Ovary (tissue), 9 donors: Measurements from ENCODE around the gene DRAP1. TPM values are rescaled to one million over a fixed set of nuclear protein-coding genes. Genes with fewer than 3 reads are reported as not detected.

ENCODE experiments used
- DNase-seq, 5 donors: peaks; one replicate each; pipeline ENCODE4 v3.0.0-alpha.2; 2019 to 2020
- H3K27ac ChIP-seq, 2 donors: fragments of 200-600 bp; one replicate each; pipeline versions ENCODE4 v1.5.1 to v1.8.0; 2019 to 2022
- H3K27me3 ChIP-seq: fragments of 200-600 bp; one replicate; pipeline ENCODE4 v1.8.0; 2022
- H3K36me3 ChIP-seq: fragments of 200-600 bp; sonication (generic); one replicate; pipeline ENCODE4 v1.5.1; 2019
- H3K4me1 ChIP-seq: one replicate; pipeline ENCODE4 v1.8.1; 2013; ENCODE audit warnings: mild to moderate bottlenecking, moderate library complexity; ENCODE audit not compliant: insufficient read depth
- H3K4me3 ChIP-seq: fragments of 200-600 bp; sonication (generic); one replicate; pipeline ENCODE4 v1.5.1; 2017
- H3K9me3 ChIP-seq, 2 donors: fragments of 200-600 bp in 1 of 2; sonication (generic) in 1 of 2; one replicate each; pipeline versions ENCODE4 v1.5.1 to v1.8.1; 2013 to 2019; ENCODE audit warnings: mild to moderate bottlenecking in 1 of 2, moderate library complexity in 1 of 2
- EP300 ChIP-seq: sonication (generic); formaldehyde crosslinking; IDR thresholded peaks from one replicate; pipeline ENCODE4 v1.6.1; 2017; ENCODE audit warnings: antibody characterized with exemption
- POLR2A ChIP-seq: fragments of 450-650 bp; IDR thresholded peaks from one replicate; pipeline ENCODE4 v1.6.1; 2017; ENCODE audit warnings: antibody characterized with exemption, mild to moderate bottlenecking, moderate library complexity
- WGBS, 3 donors: extraction: QIAGEN DNeasy Blood & Tissue Kit in 1 of 3; methylation state at CpG; one replicate each; pipeline versions ENCODE4 v1.1.5 to v1.1.7; 2013 to 2017; 5-methylcytosine and 5-hydroxymethylcytosine counted together
- intact Hi-C, 4 donors: fragments of 100-400 bp; cut with DNase I; formaldehyde crosslinking; loops; one replicate each; pipeline versions ENCODE4 v1.11.0 to v1.15.1; 2022 to 2023
- polyA plus RNA-seq, 2 donors: library from polyadenylated mRNA; stranded (reverse); fragments of 200-250 nt in 1 of 2; fragments of 350-450 nt in 1 of 2; fragmentation: Illumina TruSeq in 1 of 2; extraction: RNeasy Lipid Tissue Mini Kit (QIAGEN cat#74804) in 1 of 2; gene quantifications; one replicate each; pipeline ENCODE4 v1.2.3, GENCODE V29; 2013 to 2014
- total RNA-seq, 7 donors: library from RNA; depleted of rRNA in 2 of 7; stranded (reverse); fragments of >200 nt in 2 of 7; fragmentation: NEBNext Ultra II Directional in 3 of 7; extraction: Animal tissue kit (Norgen Biotek cat#: 25700) in 3 of 7; gene quantifications; one replicate each; pipeline versions ENCODE4 v1.1.0 to v1.2.4, GENCODE V29; 2016 to 2023
- TF ChIP-seq, protein P1 (sequence below), 3 donors: fragments of 450-650 bp in 2 of 3; fragments of 200-600 bp in 1 of 3; IDR thresholded peaks; one replicate each; pipeline versions ENCODE4 v1.5.1 to v1.8.0; 2016 to 2022; ENCODE audit warnings: antibody characterized with exemption in 3 of 3, mild to moderate bottlenecking in 1 of 3
- donor health status: DM: no; HTN: no; CAD: no; lungs with moderate emphysema.
- donor health status: DM: no; HTN: no; CAD: no.
- donor health status: Bipolar disorder and iron deficiency.
- donor health status: DM: yes; HTN: yes; CAD: no.
- donor health status: DM: no; HTN: no; CAD: no.
- donor health status: DM: yes; HTN: yes; CAD: no.

DRAP1 gene
- total and polyA plus RNA-seq, 9 donors = 22.2 to 86.7 (median 78.3) TPM

GRCh38 chr11:65920372-65920802 is 1.2 kb downstream of the DRAP1 start:
- WGBS, 3 donors = 32 to 56% (median 36%) methylated on average over 14 to 15 of the region's 15 CpGs
- Histone ChIP-seq H3K4me3 (peak overlapping the region; percentile 87), H3K27me3 (no peaks in the 10 kb centered on the region), H3K9me3 (no peaks in the 10 kb centered on the region), H3K4me1 (peaks cover 29% of the 10 kb centered on the region), H3K36me3 (no peaks in the 10 kb centered on the region), H3K27ac (no peak overlapping the region)
- intact Hi-C loops = loop anchor here in 2 of 4 donors (5.0 kb wide), 2 partner anchors 37 to 47 kb away; no protein-coding TSS in a partner anchor
- DNase-seq = peak in 4 of 5 donors; percentile 46 to 62 (median 54)
- TF ChIP-seq, protein P1, sequence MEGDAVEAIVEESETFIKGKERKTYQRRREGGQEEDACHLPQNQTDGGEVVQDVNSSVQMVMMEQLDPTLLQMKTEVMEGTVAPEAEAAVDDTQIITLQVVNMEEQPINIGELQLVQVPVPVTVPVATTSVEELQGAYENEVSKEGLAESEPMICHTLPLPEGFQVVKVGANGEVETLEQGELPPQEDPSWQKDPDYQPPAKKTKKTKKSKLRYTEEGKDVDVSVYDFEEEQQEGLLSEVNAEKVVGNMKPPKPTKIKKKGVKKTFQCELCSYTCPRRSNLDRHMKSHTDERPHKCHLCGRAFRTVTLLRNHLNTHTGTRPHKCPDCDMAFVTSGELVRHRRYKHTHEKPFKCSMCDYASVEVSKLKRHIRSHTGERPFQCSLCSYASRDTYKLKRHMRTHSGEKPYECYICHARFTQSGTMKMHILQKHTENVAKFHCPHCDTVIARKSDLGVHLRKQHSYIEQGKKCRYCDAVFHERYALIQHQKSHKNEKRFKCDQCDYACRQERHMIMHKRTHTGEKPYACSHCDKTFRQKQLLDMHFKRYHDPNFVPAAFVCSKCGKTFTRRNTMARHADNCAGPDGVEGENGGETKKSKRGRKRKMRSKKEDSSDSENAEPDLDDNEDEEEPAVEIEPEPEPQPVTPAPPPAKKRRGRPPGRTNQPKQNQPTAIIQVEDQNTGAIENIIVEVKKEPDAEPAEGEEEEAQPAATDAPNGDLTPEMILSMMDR (IDR thresholded peaks at IDR 0.05) = no peak
- no peak for TF ChIP-seq POLR2A
- TF ChIP-seq EP300 = no peak

GRCh38 chr11:65921033-65921555 is 1.9 kb downstream of the DRAP1 start:
- DNase-seq = peak in 3 of 5 donors; percentile 40 to 47 (median 44)
- H3K27ac ChIP-seq = no peak overlapping the region
- H3K4me1 ChIP-seq = peaks cover 23% of the 10 kb centered on the region
- H3K4me3 ChIP-seq = no peak overlapping the region
- H3K36me3 ChIP-seq = no peaks in the 10 kb centered on the region
- intact Hi-C loops = loop anchor here in 2 of 4 donors (5.0 kb wide), 2 partner anchors 36 to 46 kb away; no protein-coding TSS in a partner anchor
- H3K9me3 ChIP-seq = no peaks in the 10 kb centered on the region
- no peaks in the 10 kb centered on the region for H3K27me3 ChIP-seq
- TF ChIP-seq, protein P1 (IDR thresholded peaks at IDR 0.05) = no peak
- TF ChIP-seq POLR2A (no peak), EP300 (no peak)
- 73 to 80% (median 79%) methylated on average over 12 of the region's 12 CpGs for WGBS, 3 donors

- no peaks in the 10 kb centered on the region for H3K36me3 ChIP-seq
- intact Hi-C loops = loop anchor here in 2 of 4 donors (5.0 kb wide), 2 partner anchors 35 to 45 kb away; no protein-coding TSS in a partner anchor
- DNase-seq = no peak
- no peaks in the 10 kb centered on the region for H3K9me3 ChIP-seq
- no peak overlapping the region for H3K27ac ChIP-seq
- WGBS, 3 donors = 88 to 92% (median 91%) methylated on average over 10 of the region's 10 CpGs
- no peaks in the 10 kb centered on the region for H3K27me3 ChIP-seq
- no peak for TF ChIP-seq POLR2A
- TF ChIP-seq EP300 = no peak
- TF ChIP-seq, protein P1 (IDR thresholded peaks at IDR 0.05) = no peak
- H3K4me1 ChIP-seq = peaks cover 19% of the 10 kb centered on the region
- H3K4me3 ChIP-seq = no peak overlapping the region
Measured at GRCh38 chr11:65921876-65922275, 2.6 kb downstream of the DRAP1 start.

DNA sequence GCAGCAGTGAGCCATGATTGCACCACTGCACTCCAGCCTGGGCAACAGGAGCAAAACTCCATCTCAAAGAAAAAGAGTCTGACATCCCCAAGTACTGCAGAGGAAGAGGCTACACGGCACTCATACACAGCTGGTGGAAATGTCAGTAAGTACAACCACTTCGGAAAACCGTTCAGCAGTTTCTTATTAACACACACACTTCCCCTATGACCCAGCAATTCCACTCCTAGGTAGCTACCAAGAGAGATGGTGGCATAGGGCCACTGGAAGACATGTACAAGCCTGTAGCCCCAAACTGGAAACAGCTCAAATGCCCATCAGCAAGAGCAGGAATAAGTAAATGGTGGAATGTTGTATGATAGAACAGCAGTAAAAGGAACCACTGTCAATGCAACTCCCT is 3.3 kb downstream of the DRAP1 start:
- Histone ChIP-seq H3K27me3 (no peaks in the 10 kb centered on the region), H3K4me1 (peaks cover 14% of the 10 kb centered on the region), H3K36me3 (no peaks in the 10 kb centered on the region), H3K9me3 (no peaks in the 10 kb centered on the region), H3K27ac (no peak overlapping the region), H3K4me3 (no peak overlapping the region)
- DNase-seq = no peak
- intact Hi-C loops = loop anchor here in 2 of 4 donors (5.0 kb wide), 2 partner anchors 35 to 45 kb away; no protein-coding TSS in a partner anchor
- TF ChIP-seq, protein P1 (IDR thresholded peaks at IDR 0.05) = no peak
- WGBS, 3 donors = 78 to 87% (median 86%) methylated on average over 3 of the region's 3 CpGs
